Activated T-helper 2 cell treated with anti-CD3 and anti-CD28 coated beads, Interferon-gamma antibody, Interleukin-2, Interleukin-4, amounts not matched to agents 10 μg/mL and 5 μg/mL and 100 μg/mL, durations not matched to agents 14 hours and 24 hours and 36 hours (primary cell): Measurements from ENCODE around the gene HOTAIR. TPM values are rescaled to one million over a fixed set of nuclear protein-coding genes. Genes with fewer than 3 reads are reported as not detected.

Experiments
- DNase-seq: peaks from one replicate; pipeline ENCODE4 v3.0.0; 2021; ENCODE audit warnings: low spot score
- H3K27ac Mint-ChIP-seq: one replicate; pipeline ENCODE4 v1.8.0; 2021; ENCODE audit warnings: mixed read lengths
- H3K27me3 Mint-ChIP-seq: one replicate; pipeline ENCODE4 v1.8.0; 2021; ENCODE audit warnings: low read depth, mixed read lengths
- H3K36me3 Mint-ChIP-seq: one replicate; pipeline ENCODE4 v1.8.0; 2021; ENCODE audit warnings: low read depth, mixed read lengths
- H3K4me1 Mint-ChIP-seq: one replicate; pipeline ENCODE4 v1.8.0; 2021; ENCODE audit warnings: low read depth, mixed read lengths
- H3K4me3 Mint-ChIP-seq: one replicate; pipeline ENCODE4 v1.8.0; 2021; ENCODE audit warnings: low read depth, mild to moderate bottlenecking, moderate library complexity, mixed read lengths
- H3K9me3 Mint-ChIP-seq: one replicate; pipeline ENCODE4 v1.8.0; 2021; ENCODE audit warnings: mixed read lengths
- intact Hi-C: fragments of 100-400 bp; cut with micrococcal nuclease; formaldehyde crosslinking; loops from one replicate; pipeline ENCODE4 v1.15.1; 2023
- total RNA-seq: library from RNA; stranded (reverse); gene quantifications from 2 replicates; pipeline ENCODE4 v1.2.3, GENCODE V29; 2022

HOTAIR gene
- not detected in 2 replicates for total RNA-seq

GRCh38 chr12:53974084-53975063, at the start of gene HOTAIR:
Gene HOTAIR, minus strand, starts transcription at chr12:53974954.
- peak within 1 kb of the TSS; percentile 50 for H3K27ac Mint-ChIP-seq
- peaks cover 2% of the 10 kb centered on the region for H3K36me3 Mint-ChIP-seq
- peaks cover 6% of the 10 kb centered on the region for H3K4me1 Mint-ChIP-seq
- H3K9me3 Mint-ChIP-seq: no peaks in the 10 kb centered on the region
- no peak within 1 kb of the TSS for H3K4me3 Mint-ChIP-seq
- intact Hi-C loops: loop anchor here (5.0 kb wide), 1 partner anchor 37 kb away; the partner anchor contains the start of gene HOXC13
- DNase-seq: no peak
- peaks cover 81% of the 10 kb centered on the region for H3K27me3 Mint-ChIP-seq

GRCh38 chr12:54024127-54024526, 49.4 kb upstream of the HOTAIR start:
- no peak for DNase-seq
- Mint-ChIP-seq H3K4me1 (peaks cover 14% of the 10 kb centered on the region), H3K36me3 (peaks cover 5% of the 10 kb centered on the region), H3K4me3 (no peak overlapping the region), H3K27me3 (peaks cover 90% of the 10 kb centered on the region), H3K9me3 (no peaks in the 10 kb centered on the region), H3K27ac (no peak overlapping the region)
- intact Hi-C loops: no loop called here

DNA sequence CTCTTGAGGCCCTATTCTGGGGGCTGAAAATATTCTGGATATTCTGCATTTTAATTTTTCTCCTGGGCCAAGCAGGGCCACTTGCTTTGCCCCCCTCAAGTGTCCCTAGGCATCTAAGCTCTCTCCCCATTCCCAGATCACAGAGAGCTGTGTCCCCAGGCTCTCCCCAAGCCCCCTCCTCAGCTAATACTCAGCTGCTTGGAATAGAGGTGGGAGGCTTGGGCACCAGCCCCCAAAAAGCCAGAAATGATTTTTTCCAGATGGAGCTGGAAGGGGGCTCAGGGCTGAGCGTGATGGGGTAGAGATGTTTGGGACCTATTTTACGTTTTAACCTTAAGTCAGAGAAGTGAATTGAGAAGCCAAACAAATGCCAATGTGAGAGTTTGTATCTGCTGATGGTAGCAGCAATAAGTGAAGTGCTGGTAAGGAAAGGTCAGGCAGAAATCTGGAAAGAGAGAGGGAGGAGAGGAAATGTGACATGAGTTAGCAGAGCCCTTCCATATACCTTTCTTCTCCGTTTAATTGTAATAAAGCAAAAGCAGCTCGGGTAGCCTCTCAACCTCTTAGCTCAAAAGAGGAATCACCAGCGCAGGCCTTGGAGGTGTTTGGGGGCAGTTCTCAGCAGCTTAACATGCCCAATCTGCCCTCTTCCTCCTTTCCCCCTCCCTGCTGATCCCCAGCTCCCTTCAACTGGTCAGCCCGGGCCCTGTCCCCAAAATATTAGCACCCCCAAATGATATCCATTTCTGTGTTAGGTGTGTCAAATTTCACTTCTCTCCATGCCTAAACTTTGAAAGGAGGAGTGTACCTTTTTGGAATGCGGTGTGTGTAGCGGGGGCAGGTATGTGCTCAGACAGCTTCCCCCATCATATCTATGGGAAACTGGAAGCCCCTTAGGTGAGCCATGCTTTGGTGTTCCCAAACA, 48.5 kb upstream of the HOTAIR start:
- Mint-ChIP-seq H3K27me3 (peaks cover 85% of the 10 kb centered on the region), H3K27ac (no peak overlapping the region), H3K4me3 (no peak overlapping the region), H3K36me3 (peaks cover 5% of the 10 kb centered on the region), H3K4me1 (peaks cover 14% of the 10 kb centered on the region), H3K9me3 (no peaks in the 10 kb centered on the region)
- intact Hi-C loops: no loop called here
- DNase-seq: no peak

DNA sequence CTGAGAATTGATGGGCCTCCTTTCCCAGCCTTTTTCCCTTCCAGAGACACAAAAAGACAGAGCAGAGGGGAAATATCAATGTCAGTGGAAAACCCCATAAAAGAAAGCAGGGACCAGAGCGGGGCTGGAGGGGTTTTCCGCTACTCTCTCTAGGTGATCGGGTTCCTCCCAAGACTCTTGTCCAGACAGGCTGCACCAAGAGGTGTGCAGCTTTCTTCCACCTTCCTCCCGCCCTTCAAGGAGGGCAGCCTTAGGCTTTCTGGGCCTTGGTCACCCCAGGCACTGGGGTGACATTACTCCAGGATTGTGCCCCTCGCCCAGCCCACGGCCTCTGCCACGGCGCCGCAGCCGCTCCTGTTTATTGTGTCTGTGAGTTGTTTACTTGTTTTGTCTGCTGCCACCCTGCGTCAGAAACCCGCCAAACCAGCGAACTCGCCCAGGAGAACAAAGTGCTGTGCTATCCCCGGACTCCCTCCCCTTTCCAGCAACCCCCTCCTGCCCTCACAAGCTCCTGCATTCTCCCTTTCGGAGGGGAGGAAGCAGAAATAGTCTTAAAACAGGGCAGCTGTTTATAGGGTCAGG, 46.8 kb upstream of the HOTAIR start:
- H3K27me3 Mint-ChIP-seq: peaks cover 79% of the 10 kb centered on the region
- no peak overlapping the region for H3K27ac Mint-ChIP-seq
- no peaks in the 10 kb centered on the region for H3K9me3 Mint-ChIP-seq
- DNase-seq: no peak
- peaks cover 5% of the 10 kb centered on the region for H3K36me3 Mint-ChIP-seq
- intact Hi-C loops: no loop called here
- no peak overlapping the region for H3K4me3 Mint-ChIP-seq
- H3K4me1 Mint-ChIP-seq: peaks cover 18% of the 10 kb centered on the region

DNA sequence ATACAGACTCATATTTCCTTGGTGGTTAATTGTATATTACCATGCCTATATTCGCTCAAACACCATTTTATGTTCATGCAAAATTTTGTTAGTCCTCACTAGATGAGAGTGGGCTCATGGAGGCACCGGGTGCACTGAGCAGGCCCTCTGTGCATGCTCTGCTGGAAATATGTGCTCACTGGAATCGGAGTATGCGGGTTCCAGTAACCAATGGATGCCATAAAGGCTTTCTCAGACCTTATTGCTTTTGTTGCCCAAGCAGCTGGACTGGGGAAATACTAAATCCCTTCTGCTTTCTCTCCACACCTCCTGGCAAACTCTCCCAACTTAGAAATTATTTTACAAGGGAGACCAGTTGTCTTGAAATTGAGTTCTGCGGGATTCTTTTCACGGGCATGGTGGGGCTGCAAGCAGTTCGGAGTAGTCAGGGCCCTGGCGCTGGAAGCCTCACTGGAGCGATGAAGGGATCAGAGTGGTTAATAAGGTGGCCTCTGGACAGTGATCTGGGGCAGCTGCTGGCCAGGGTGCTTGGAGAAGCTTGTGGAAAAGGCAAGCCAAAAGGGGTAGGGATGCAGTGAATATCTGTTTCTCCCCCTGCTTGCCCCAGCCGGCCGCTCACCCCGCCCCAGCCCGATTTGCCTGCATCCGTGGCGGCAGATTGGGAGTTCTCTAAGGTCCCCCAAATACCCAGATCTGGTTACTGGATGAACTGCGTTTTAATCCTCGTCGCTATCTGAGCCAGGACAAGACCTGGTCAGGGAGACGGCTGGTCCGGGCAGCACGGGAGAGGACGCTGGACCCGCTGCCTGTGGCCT, 46.0 kb upstream of the HOTAIR start:
- Mint-ChIP-seq H3K36me3 (peaks cover 5% of the 10 kb centered on the region), H3K4me1 (peaks cover 14% of the 10 kb centered on the region), H3K9me3 (no peaks in the 10 kb centered on the region), H3K27ac (no peak overlapping the region), H3K4me3 (no peak overlapping the region), H3K27me3 (peaks cover 74% of the 10 kb centered on the region)
- no peak for DNase-seq
- intact Hi-C loops: no loop called here

- intact Hi-C loops: loop anchor here (1.0 to 10.0 kb wide), 4 partner anchors 7 to 1015 kb away; partner anchors contain the start of genes EIF4B and HOXC5
- H3K9me3 Mint-ChIP-seq: no peaks in the 10 kb centered on the region
- H3K4me3 Mint-ChIP-seq: no peak overlapping the region
- no peak for DNase-seq
- peaks cover 74% of the 10 kb centered on the region for H3K27me3 Mint-ChIP-seq
- H3K36me3 Mint-ChIP-seq: peaks cover 5% of the 10 kb centered on the region
- H3K27ac Mint-ChIP-seq: no peak overlapping the region
- peaks cover 12% of the 10 kb centered on the region for H3K4me1 Mint-ChIP-seq
Observed at GRCh38 chr12:54019924-54020590, 45.3 kb upstream of the HOTAIR start.

DNA sequence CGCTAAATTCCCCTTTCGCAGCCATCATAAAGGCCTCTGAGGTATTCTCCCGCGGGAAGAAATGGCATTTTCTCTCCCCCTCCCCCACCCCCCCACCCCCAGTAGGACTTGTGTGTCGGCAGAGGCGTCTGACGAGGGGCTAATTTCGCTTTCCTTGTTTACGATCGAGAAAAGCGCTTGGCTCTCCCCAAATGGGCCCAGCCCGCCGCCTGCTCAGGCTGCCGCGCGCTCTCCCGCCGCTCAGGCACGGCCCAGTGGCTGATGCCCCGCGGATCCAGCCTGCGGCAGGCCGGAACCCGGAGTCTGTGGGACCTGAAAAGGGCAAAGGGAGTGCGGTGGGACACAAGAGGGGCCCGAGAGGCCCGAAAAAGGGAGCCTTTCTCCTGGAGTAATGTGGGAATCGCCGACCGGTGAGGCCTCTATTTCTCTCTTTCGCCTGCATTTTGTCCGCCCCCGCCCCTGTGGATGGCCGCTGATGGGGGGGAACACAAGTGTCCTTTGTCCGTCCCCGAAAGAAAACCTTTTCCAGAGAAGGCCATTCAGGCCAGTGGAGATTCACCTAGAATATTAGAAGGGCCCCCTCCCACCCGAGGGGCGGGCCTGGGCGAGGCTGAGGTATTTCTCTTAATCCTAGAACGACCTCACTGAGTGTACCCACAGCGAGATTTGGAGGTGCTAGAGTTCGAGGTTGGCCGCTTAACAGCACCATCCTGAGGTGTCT, 44.5 kb upstream of the HOTAIR start:
- Mint-ChIP-seq H3K27me3 (peaks cover 75% of the 10 kb centered on the region), H3K27ac (no peak overlapping the region), H3K4me3 (no peak overlapping the region), H3K4me1 (peaks cover 17% of the 10 kb centered on the region), H3K36me3 (peaks cover 5% of the 10 kb centered on the region), H3K9me3 (no peaks in the 10 kb centered on the region)
- no peak for DNase-seq
- intact Hi-C loops: loop anchor here (1.0 to 10.0 kb wide), 4 partner anchors 8 to 1014 kb away; partner anchors contain the start of genes EIF4B and HOXC5

DNA sequence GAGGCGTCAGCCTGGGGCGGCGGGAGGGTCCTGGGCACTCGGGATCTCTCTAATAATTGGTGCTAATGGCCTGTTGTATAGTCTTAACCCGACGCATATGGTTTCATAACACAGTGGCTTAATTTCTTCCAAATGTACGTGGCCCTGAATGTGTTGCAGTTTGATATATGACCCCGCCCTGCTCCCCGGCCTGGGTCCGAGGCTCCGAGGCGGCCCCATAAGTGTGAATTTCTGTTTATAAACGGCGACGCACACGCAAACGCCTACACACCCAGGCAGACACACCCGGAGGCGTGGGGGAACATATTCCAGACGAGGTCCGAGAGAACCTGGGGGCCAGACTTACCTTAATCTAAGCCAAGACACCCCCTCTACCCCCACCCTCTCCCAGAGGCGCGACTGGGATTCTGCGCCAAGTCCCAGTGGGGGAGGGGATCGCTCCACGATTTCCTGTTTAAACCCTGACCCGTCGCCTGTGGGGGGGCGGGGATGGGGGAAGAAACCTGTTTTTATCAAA, 43.8 kb upstream of the HOTAIR start:
- no peak overlapping the region for H3K27ac Mint-ChIP-seq
- H3K4me3 Mint-ChIP-seq: peak overlapping the region; percentile 30
- H3K4me1 Mint-ChIP-seq: peaks cover 17% of the 10 kb centered on the region
- no peaks in the 10 kb centered on the region for H3K9me3 Mint-ChIP-seq
- DNase-seq: no peak
- peaks cover 75% of the 10 kb centered on the region for H3K27me3 Mint-ChIP-seq
- H3K36me3 Mint-ChIP-seq: peaks cover 5% of the 10 kb centered on the region
- intact Hi-C loops: loop anchor here (2.0 to 10.0 kb wide), 3 partner anchors 14 to 1014 kb away; partner anchors contain the start of genes EIF4B and HOXC5

GRCh38 chr12:54017878-54018467, 43.2 kb upstream of the HOTAIR start:
- Mint-ChIP-seq H3K36me3 (peaks cover 5% of the 10 kb centered on the region), H3K27ac (peak overlapping the region; percentile 18), H3K4me3 (peak overlapping the region; percentile 81), H3K27me3 (peaks cover 75% of the 10 kb centered on the region), H3K4me1 (peaks cover 17% of the 10 kb centered on the region), H3K9me3 (no peaks in the 10 kb centered on the region)
- intact Hi-C loops: loop anchor here (2.0 to 10.0 kb wide), 3 partner anchors 15 to 1013 kb away; partner anchors contain the start of genes EIF4B and HOXC5
- DNase-seq: peak; percentile 67

- peaks cover 5% of the 10 kb centered on the region for H3K36me3 Mint-ChIP-seq
Observed at GRCh38 chr12:54017027-54017788, 42.5 kb upstream of the HOTAIR start.

More at GRCh38 chr12:54017027-54017788, 42.5 kb upstream of the HOTAIR start:
- no peaks in the 10 kb centered on the region for H3K9me3 Mint-ChIP-seq
- intact Hi-C loops: loop anchor here (10.0 kb wide), 2 partner anchors 358 to 1012 kb away; partner anchors contain the start of gene EIF4B
- peak overlapping the region; percentile 81 for H3K4me3 Mint-ChIP-seq
- H3K27me3 Mint-ChIP-seq: peaks cover 77% of the 10 kb centered on the region
- peak overlapping the region; percentile 18 for H3K27ac Mint-ChIP-seq
- DNase-seq: no peak
- peaks cover 17% of the 10 kb centered on the region for H3K4me1 Mint-ChIP-seq
